DMS79 (cell line): ENCODE measurements around the gene UBE2I.
"Not testable (repeated sequence)": the region's sequence is repeated elsewhere in the genome, so short reads cannot be mapped to it uniquely, and the experiment has no call there.

Source experiments
- DNase-seq: peaks from one replicate; lab custom pipeline; 2025; lab: John Stamatoyannopoulos, UW

Gene UBE2I

DNA sequence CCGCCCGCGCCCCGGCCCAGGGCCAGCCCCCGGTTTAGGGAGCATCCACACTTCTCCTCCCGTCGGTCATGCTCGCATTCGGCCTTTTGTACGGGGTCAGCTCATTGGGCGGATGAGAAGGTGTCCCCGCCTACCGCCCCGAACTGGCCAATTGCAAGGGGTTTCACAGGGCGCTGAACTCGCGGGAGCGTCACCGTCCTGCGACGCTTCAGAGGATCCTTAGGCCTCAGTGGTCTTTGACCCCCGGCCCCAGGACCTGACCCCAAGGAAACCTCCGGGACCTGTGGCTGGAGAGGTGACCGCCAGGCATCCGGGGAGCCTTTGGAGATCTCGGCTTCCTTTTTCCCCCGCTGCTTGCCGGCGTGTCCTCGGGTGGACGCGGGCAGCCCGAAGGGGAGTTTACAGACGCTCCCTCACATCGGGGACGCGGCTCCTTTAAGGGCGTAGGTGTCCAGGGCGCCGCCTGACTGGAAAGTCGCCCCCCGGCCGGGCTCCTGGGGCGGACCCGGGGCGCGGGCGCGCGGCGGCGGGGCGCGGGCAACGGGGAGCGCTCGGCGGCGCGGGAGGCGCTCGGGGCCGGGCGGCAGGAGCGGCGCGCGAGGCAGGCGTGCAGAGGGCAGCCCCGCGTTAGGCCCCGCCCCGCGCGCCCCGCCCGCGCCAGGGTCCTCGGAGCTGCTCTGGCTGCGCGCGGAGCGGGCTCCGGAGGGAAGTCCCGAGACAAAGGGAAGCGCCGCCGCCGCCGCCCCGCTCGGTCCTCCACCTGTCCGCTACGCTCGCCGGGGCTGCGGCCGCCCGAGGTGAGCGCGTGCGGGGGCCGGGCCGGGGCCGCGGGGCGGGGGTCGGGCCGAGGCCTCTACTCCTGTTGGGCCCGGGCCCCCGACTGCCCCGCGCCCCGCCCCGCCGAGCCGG lies at the start of gene UBE2I:
UBE2I (plus strand) TSS at position 660 of the 909 bp plus-strand sequence. CDS start 4,395 bp downstream, outside the sequence.
- DNase-seq, result peak; percentile 90

DNA sequence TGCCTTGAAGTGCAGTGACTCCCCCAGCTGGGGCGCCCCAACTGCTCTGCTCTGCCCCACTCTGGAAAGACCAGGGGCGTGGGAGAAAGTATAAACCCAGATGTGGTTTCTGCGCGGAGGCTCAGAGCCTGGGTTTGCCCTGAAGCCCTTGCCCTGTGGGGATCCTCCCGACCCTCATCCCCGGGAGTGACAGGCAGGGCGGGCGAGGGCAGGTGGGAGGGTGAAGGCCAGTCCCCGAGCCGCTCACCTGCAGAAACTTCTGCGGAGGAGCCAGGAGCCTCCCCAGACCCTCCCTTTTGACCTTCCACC lies 49.7 kb upstream of the UBE2I start:
- DNase-seq, result no peak

DNA sequence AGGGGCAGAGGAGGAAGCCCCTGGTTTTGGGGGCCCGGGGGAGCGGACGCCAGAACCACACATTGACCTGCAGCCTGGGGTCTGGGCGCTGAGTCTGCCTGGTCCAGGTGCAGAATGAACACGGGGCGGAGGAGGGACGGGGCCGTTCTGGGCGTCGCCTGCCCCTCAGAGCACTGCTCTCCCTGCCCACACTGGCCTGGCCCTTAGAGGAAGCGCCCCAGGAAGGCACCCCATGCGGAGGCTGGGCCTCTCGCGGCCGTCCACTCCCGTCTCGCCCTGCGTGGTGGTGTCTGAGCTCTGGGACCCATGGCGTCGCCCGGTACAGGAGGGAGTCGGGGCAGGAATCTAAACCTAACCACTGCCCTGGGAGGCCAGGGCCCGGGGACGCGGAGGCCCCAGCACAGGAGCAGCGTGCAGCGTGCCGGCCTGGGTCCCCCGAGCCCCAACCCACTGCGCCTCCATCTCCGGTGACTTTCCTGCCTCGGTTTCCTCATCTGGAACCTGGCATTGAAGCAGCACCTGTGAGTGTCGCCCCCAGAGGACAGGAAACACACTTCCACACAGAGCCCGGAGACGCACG lies 49.2 kb upstream of the UBE2I start:
- no peak for DNase-seq

DNA sequence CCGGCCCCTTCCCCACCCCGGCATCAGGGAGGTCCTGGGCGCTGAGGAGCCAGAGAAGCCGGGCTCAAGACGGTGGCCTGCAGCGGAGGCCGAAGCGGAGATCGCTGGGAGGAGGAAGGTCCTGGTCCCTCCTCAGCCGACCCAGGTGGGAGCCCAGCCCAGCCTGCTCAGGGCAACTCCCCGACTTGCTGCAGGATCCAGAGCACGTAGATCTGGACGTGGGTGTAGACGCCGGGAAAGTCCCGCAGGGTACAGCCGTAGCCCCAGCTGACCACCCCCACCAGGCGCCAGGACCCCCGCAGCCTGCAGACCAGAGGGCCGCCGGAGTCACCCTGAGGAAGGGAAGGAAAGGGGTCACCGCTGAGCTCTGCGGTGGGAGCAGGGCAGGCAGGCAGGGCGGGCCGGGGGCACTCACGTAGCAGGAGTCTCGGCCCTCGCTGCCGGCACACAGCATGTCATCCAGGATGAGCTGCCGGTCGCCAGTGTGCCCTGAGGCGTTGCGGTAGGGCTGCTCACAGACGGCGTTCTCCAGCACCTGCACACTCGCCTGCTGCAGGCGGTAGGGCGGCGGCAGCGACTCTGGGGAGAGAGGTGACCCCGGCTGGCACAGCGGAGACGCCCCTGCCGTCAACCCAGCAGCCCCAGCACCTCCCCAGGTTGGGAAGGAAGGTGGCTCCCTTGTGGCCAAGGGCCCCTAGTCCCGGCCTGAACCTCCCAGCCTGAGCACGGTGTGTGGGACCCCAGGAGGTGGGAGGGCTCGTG lies 48.1 kb upstream of the UBE2I start:
- no peak for DNase-seq

DNA sequence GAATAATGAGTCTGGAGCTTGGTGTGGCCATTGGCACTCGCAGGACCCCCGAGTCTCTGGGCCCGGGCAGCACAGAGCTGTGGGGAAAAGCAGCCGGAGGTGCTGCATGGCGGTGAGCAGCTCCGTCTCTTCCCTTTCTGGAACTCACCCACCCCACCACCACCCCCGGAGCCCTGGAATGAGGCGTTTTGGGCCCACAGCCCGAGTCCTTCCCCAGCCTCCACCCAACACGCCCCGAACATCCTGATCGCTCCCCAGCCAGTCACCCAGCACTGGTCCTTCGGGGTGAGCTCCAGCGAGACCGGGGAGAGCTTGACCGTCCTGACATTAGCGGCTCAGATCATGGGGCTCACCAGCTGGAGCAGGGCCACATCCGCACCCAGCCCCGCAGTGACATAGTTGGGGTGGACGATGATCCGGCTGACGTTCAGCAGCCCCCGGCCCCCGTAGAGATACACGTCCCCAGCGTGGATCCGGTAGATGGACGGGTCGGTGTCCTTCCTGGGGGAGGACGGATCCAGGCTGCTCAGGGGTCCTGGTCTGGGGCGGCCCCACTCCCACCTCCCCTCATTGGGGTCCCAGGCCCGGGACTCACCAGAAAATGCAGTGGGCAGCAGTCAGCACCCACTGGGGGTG lies 47.1 kb upstream of the UBE2I start:
- no peak for DNase-seq

DNA sequence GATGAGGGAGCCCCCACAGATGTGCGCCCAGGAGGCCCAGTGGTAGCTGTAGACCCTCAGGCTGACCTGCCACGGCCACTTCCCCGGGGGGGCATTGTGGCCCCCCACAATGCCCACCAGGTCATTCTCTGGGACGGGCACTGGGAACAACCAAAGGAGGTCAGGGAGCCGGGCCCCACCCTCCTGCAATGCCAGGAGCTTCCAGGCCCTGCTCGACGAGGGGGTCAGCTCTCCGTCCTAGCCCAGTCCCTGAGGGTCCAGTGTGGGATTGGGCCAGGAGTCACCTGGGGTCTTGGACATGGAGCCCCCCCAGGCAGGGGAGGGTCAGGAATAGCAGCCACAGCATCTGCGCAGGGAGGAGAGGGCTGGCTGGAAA lies 46.6 kb upstream of the UBE2I start:
- no peak for DNase-seq

DNA sequence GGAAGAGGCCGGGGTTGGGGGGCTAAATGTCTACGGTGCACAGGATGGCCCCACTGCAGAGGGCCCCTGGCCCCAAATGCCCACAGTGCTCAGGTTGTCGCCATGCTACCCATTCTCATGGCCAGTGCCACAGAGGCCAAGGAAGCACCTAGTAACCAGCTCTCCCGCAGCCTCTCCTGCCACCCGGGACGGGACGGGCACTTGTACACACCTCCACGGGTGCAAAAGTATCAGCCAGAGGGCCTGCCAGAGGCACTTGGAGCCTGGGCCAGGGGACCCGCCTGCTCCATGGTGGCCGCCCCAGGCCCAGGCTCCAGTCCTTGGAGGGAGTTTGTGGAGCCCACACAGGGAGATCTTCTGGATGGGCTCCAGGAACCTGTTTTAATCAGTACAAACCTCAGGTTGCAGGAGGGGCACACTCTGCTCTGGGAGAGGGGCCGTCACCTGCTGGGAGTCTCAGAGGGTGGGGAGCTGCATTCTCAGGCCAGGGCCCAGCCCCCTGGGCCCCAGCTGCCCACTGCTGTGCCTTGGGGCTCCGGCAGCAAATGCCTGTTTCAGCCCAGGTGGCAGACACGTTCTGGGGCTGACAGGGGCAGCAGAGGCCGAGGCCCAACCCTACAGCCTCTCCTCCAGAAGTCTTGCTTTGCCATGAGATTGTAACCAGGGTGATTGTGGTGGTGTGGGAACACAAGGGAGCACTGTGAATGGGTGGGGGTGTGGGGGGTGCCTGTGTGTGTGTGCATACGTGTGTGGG lies 45.7 kb upstream of the UBE2I start:
- DNase-seq, result no peak

DNA sequence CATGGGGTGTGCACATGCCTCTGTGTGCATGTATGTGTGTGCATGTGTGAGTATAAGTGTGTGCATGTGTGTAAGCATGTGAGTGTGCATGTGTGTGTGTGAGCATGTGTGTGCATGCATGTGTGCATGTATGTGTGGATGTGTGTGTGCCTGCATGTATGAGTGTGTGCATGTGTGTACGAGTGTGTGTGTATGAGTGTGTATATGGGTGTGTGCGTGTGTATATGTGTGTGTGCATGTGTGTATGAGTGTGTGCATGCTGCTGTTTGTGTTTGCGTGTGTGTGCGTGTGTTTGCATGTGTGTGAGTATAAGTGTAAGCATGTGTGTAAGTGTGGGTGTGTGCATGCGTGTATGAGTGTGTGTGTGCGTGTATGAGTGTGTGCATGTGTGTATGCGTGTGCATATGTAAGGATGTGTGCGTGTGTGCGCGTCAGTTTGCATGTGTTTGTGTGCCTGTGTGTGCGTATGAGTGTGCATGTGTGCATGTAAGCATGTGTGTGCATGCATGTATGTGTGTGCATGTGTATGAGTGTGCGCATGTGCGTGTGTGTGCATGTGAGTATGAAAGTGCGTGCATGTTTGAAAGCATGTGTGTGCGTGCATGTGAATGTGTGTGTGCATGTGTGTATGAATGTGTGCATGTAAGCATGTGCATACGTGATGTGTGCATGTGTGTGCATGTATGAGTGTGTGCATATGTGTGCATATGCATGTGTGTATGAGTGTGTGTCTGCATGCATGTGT lies 44.9 kb upstream of the UBE2I start:
- DNase-seq, result no peak

DNA sequence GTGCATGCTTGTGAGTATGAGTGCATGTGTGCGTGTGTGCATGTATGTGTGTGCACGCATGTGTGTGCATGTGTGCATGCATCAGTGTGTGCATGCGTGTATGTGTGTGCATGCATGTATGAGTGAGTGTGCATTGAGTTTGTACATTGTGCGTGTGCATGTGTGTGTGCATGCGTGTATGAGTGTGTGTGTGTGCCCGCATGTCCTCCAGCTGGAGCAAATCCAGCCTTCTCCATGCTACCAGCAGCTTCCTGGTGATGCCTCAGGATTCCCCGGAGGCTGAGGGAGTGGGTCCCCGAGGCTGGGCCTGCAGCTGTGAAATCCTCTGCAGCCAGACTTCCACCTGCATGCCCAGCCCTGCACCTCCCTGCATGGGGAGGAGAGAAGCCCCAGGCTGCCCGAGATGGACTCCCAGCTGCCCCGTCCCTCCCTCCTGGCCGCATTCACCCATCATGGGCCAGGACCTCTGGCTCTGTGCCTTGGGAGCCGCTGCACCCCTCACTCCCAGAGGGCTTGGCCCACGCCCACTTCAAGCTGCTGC lies 44.3 kb upstream of the UBE2I start:
- DNase-seq, result no peak

DNA sequence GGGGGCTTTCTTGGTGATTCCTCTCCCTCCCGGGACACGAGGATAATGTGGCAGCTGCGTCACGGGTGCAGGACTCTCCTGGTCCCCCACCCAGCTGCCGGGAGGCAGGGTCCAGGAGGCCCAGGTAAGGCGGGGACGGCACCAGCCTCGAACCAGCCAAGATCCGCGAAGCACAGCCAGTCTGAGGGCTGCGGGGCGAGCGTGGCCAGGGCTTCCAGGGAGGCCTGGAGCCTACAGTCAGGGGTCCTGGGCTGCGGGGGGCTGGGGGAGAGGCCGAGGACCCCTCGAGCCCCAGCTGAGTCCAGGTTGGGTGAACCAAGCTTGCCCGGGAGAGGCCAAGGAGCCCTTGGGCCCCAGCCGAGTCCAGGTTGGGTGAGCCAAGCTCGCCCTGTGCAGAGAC lies 43.6 kb upstream of the UBE2I start:
- no peak for DNase-seq

DNA sequence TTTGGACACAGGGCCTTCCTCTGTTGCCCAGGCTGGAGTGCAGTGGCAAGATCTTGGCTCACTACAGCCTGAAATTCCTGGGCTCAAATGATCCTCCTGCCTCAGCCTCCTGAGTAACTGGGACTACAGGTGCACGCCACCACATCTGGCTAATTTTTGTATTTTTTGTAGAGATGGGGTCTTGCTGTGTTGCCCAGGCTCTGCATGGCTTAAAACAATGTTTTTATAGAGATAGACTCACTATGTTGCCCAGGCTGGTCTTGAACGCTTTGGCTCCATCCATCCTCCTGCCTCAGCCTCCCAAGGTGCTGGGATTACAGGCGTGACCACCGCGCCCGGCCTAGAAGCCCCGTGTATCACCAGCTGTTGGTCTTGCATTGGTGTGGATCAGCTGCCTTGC lies 40.0 kb upstream of the UBE2I start:
- DNase-seq, result not testable (repeated sequence)

DNA sequence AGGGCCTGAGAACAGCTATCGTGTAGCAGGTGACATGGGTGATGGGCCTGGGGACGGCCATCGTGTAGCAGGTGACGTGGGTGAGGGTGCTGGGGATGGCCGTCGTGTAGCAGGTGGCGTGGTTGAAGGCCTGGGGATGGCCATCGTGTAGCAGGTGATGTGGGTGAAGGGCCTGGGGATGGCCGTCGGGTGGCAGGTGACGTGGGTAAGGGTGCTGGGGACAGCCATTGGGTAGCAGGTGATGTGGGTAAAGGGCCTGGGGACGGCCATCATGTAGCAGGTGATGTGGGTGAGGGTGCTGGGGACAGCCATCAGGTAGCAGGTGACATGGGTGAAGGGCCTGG lies 38.1 kb upstream of the UBE2I start:
- no peak for DNase-seq

DNA sequence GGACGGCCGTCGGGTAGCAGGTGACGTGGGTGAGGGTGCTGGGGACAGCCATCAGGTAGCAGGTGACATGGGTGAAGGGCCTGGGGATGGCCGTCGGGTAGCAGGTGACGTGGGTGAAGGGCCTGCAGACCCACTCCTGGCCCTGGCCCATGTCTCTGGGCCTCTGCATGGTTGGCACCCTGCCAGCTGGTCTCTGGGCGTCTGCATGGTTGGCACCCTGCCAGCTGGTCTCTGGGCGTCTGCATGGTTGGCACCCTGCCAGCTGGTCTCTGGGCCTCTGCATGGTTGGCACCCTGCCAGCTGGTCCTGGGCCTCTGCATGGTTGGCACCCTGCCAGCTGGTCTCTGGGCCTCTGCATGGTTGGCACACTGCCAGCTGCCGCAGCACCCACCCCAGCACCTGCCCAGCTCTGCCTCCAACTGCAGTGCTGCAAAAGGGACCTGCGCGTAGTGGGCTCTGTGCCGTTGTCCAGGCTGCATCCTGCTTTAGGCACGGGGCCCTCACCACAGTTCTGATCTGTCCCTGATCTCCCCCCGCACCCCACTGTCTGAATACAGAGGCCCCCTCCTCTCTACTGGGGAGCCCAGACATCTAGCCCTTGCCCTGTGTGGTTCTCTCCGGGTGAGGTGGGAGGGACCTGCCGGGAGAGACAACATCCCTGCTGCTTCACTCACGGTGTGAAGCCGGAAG lies 37.6 kb upstream of the UBE2I start:
- DNase-seq, result peak; percentile 80

DNA sequence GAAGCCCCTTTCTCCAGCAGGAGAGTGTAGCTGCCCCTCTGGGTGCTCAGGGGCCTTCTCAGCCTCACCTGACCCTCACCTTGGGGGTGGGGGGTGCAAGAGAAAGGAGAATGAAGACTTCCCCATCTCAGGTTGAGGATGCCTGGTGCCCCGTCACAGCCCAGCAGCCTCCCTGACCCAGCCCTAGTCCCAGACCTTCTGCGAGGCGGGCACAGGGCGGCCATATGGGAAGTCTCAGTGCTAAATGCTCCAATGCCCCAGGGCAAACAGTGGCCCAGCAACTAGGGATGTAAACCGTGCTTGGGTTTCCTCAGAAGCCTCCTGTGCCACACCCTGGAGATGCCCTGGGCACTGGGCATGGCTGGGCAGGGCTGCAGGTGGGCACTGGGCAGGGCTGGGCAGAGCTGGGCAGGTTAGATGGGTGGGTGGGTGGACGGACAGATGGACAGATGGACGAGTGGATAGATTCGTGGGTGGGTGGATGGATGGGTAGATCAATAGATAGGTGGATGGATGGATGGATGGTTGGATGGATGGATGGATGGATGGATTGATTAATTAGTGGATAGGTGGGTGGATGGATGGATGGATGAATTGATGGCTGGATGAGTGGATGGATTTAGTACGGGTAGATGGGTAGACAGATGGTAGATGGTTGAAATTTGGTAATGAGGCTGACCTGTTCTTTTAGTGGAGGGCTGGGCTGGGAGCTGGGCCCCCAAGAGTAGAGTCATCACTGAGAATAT lies 36.8 kb upstream of the UBE2I start:
- no peak for DNase-seq

DNA sequence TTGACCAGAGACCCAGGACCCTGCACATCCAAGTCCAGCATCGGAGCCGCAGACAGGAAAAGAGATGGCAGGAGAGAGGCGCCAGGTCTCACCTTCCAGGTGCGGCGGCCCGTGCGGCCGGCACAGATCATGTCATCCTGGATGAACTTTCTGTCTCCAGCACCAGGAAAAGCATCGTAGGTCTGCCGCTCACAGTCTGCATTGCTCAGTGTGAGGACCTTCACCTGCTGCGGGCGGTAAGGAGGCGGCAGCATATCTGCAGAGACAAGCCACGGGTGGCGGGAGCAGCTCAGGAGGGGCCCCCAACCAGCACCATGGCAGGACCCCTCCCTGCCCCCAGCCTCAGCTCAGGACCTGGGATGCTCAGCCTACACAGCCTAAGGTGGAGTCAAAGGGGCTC lies 35.6 kb upstream of the UBE2I start:
- DNase-seq, result no peak

DNA sequence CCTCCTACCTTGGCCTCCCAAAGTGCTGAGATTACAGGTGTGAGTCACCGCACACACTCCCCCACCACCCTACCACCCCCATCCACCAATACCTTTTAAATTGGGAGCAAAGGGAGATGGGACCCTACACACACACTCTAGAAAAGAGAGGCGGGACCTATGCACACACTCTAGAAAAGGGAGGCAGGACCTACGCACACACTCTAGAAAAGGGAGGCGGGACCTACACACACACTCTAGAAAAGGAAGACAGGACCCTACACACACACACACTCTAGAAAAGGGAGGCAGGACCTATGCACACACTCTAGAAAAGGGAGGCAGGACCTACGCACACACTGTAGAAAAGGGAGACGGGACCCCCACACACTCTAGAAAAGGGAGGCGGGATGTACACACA lies 34.7 kb upstream of the UBE2I start:
- DNase-seq, result no peak

DNA sequence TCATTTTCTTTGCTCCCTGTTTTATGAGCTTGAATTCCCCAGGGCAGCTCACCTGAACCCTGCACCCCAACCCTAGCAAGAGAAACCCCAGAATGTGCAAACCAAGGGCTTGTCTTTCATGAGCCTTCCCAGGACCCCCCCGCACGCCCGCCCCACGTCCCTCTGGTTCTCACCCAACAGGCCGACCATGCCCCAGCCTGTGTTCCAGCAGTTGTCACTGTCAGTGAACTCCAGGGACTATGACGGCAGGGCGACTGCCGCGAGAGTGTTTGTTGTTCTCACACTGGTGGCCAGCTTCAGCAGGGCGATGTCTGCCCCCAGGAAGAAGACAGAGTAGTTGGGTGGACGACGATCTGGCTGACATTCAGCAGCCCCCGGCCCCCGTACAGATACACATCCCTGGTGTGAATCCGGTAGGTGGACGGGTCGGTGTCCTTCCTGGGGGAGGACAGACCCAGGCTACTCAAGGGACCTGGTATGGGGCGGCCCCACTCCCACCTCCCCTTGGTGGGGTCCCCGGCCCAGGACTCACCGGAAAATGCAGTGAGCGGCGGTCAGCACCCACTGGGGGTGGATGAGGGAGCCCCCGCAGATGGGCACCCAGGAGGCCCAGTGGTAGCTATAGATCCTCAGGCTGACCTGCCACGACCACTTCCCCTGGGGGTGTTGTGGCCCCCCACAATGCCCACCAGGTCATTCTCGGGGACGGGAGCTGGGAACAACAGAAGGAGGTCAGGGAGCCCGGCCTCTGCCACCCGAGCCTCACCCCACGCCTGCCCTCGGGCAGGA lies 33.5 kb upstream of the UBE2I start:
- no peak for DNase-seq

DNA sequence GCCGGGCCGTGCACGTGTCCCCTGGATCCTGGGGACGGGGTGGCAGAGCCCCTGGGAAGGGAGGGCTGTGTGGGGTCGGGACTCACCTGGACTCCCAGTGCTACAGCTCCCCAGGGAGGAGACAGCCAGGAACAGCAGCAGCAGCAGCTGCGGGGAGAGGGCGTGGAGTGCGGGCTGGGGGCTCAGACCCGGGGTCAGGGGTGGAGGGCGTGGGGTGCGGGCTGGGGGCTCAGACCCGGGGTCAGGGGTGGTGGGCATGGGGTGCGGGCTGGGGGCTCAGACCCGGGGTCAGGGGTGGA lies 32.9 kb upstream of the UBE2I start:
- no peak for DNase-seq

DNA sequence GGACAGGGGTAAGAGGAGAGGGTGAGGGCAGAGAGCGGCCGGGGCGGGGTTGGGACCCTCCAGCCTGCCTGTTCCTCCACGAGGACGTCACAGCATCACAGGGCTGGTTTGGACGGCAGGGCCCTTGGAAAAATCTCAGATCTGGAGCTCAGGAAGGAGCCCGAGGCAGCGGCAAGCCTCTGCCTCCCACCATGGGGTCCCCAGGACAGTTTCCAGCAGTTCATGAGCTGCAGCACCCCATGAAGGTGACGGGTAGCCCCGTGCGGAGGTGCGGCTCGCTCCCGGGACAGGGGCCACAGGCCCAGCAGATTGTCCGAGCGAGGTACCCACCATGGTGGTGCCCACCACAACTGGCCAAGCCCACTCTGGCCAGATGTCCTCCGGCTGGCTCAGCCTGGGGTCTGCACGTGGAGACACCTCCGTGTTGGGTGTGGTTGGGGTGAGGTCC lies 32.3 kb upstream of the UBE2I start:
- DNase-seq, result no peak
